GM19025 (cell line): ENCODE measurements around the gene CCDC102A.
A peak's percentile ranks its signal among the peaks of the same experiment; 100 is the strongest.

Source experiments
- ATAC-seq: cut with Tn5 transposase; IDR thresholded peaks from one replicate; pipeline ENCODE4 v1.9.1; 2021; ENCODE audit warnings: mild to moderate bottlenecking, low read depth, moderate library complexity; ENCODE audit not compliant: unreplicated experiment

CCDC102A gene

GRCh38 chr16:57480754-57481230 is 55.6 kb downstream of the CCDC102A start:
- ATAC-seq, result no peak

GRCh38 chr16:57479976-57480753 is 56.2 kb downstream of the CCDC102A start:
- ATAC-seq, result no peak

- no peak for ATAC-seq
Measured at GRCh38 chr16:57479205-57479975, 57.0 kb downstream of the CCDC102A start.

GRCh38 chr16:57478396-57479204 is 57.8 kb downstream of the CCDC102A start:
- no peak for ATAC-seq

GRCh38 chr16:57477531-57478202 is 58.7 kb downstream of the CCDC102A start:
- ATAC-seq, result no peak

GRCh38 chr16:57476546-57477410 is 59.6 kb downstream of the CCDC102A start:
- no peak for ATAC-seq

GRCh38 chr16:57475711-57476339 is 60.5 kb downstream of the CCDC102A start:
- ATAC-seq, result peak; percentile 91

GRCh38 chr16:57474671-57475661 is 61.4 kb downstream of the CCDC102A start:
- ATAC-seq, result no peak

GRCh38 chr16:57473906-57474305 is 62.5 kb downstream of the CCDC102A start:
- ATAC-seq, result no peak

GRCh38 chr16:57473176-57473840 is 63.1 kb downstream of the CCDC102A start:
- ATAC-seq, result no peak

- ATAC-seq, result no peak
Measured at GRCh38 chr16:57472665-57473060, 63.7 kb downstream of the CCDC102A start.

- ATAC-seq, result no peak
Measured at GRCh38 chr16:57471852-57472664, 64.3 kb downstream of the CCDC102A start.

GRCh38 chr16:57471209-57471608 is 65.2 kb downstream of the CCDC102A start:
- no peak for ATAC-seq

- ATAC-seq, result no peak
Measured at GRCh38 chr16:57470711-57471110, 65.7 kb downstream of the CCDC102A start.

- ATAC-seq, result no peak
Measured at GRCh38 chr16:57469917-57470470, 66.4 kb downstream of the CCDC102A start.

GRCh38 chr16:57469046-57469445 is 67.3 kb downstream of the CCDC102A start:
- no peak for ATAC-seq
